ENCODE measurements around the gene ASTN2. TPM values are rescaled to one million over a fixed set of nuclear protein-coding genes. Genes with fewer than 3 reads are reported as not detected.

Gene ASTN2
- 1 to 10 TPM; 3.1 to 4.9 TPM for total RNA-seq
- long read RNA-seq, partial matches to known transcripts = 3 of 10 reads
- long read RNA-seq, other reads (novel, unspliced or antisense) = 7 of 10 reads

GRCh38 chr9:117414906-117415331 is at the start of gene ASTN2:
ASTN2 (minus strand) TSS chr9:117415057; CDS start chr9:117414938, 119 bp downstream.
- ATAC-seq (peak; percentile 24), DNase-seq (peak in 1 of 2 donors; percentile 7)
- intact Hi-C loops (cut with DNase I, micrococcal nuclease) = no loop called here

- DNase-seq (no peak), ATAC-seq (no peak)
- intact Hi-C loops (cut with DNase I, micrococcal nuclease) = no loop called here
Measured at GRCh38 chr9:117462861-117463260, 48.0 kb upstream of the ASTN2 start.

GRCh38 chr9:117461386-117461785 is 46.5 kb upstream of the ASTN2 start:
- no peak for ATAC-seq
- no peak for DNase-seq
- intact Hi-C loops (cut with DNase I, micrococcal nuclease) = no loop called here

DNA sequence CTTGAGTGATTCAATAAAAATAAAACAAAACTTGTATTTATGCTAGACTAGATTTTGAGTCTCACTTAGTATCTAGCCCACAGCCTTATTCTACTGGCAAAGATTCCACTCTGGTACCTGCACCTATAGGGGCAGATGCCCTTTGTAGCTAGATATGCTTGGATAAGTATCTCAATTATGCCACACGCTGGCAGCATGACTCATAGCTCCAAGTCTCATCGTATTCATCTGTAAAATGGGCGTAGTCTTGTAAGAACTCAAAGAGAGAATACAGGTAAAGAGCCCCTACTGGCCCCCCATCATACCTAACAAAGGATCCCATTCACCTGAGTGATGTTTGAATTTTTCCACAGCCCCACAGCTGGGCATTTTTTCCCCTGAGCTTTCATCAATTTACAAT is 45.9 kb upstream of the ASTN2 start:
- DNase-seq = no peak
- intact Hi-C loops (cut with DNase I, micrococcal nuclease) = no loop called here
- ATAC-seq = no peak

DNA sequence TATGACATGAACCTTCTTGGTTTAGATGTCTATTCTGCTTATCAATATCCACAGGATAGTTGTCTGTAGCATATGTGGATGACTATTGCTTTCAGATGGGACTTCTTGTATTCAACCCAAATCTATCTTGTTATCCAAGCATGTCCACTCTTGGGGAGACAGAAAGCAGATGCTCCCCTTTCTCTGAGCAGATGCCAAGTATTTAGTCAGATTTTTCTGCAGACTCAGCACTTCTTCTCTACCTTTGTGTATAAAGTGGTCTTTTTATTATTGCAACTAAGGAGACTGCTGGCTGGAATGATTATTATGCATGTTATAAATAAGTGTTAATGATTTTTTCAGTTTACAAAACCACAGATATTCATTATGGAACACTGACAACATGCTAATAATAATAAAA is 45.1 kb upstream of the ASTN2 start:
- intact Hi-C loops (cut with DNase I, micrococcal nuclease) = no loop called here
- ATAC-seq = no peak
- DNase-seq = no peak

DNA sequence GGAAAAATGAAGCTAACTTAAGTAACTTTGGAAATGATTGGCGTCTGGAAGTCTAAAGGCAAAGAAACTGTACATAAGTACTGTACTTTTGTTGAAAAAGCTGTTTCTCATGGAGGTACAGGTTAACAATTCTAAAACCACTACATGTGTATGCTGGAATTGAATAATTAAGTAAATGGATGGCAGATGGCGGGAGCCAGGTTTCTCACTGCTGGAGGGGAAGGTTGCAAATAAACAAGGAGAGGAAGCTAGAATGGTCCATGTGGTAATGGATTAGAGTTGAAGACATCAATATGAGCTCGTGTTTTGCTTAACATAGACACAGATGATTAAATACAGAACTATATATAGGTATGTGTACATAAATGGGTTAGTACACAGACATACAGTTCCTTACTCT is 43.2 kb upstream of the ASTN2 start:
- intact Hi-C loops (cut with DNase I, micrococcal nuclease) = no loop called here
- no peak for ATAC-seq
- DNase-seq = no peak

GRCh38 chr9:117454711-117455110 is 39.9 kb upstream of the ASTN2 start:
- DNase-seq = no peak

GRCh38 chr9:117453737-117454136 is 38.9 kb upstream of the ASTN2 start:
- DNase-seq = no peak
- ATAC-seq = no peak
- intact Hi-C loops (cut with DNase I, micrococcal nuclease) = no loop called here

More at GRCh38 chr9:117454711-117455110, 39.9 kb upstream of the ASTN2 start:
- intact Hi-C loops (cut with DNase I, micrococcal nuclease) = no loop called here
- no peak for ATAC-seq

DNA sequence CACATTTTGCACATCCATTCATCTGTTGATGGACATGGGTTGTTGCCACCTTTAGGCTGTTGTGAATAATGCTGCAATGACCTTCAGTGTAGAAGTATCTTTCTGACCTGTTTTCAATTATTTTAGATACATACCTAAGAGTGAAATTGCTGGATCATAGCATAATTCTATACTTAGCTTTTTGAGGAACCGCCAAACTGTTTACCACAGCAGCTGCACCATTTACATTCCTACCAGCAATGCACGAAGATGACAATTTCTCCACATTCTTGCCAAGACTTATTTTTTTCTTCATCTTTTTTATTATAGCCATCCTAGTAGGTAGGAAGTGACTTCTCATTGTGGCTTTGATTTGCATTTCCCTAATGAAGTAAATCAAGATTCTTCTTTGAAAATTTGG is 36.5 kb upstream of the ASTN2 start:
- intact Hi-C loops (cut with DNase I, micrococcal nuclease) = no loop called here
- ATAC-seq (no peak), DNase-seq (no peak)

DNA sequence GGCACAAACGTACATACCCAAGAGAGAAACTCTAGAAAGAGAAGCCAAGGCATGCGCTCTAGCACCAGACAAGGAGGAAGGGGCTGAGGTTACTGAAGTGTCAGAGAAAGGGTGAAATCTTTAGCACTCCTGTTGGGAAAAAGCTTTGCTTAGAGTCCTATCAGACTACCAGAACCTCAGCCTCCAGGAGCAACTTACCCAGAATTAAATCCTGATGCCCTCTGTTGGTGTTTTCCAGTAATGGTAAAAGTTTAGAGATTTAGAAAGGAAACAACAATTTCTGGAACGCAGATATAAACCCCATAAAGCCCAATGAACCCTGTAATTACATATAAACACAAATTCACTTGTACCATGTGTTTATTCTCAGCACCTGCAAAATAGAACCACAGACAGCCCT is 33.2 kb upstream of the ASTN2 start:
- intact Hi-C loops (cut with DNase I, micrococcal nuclease) = no loop called here
- ATAC-seq = no peak
- DNase-seq = no peak

DNA sequence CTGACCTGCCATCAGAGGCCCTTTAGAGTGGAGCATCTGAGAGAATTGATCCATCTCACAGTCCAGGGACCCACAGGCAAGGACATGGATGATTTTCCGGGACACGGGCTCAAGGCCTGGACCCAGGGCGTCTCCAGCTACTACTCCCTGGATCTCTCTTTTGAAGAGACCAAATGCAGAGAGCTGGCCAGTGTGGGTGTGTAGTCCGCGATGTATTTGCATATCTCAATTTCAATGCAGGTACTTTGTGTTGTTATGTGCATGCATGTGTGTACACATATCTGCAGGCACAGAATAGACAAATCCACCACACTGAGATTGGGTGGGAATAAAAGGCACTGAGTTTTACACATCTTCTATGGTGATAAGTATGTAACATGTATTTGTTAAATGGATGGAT is 30.8 kb upstream of the ASTN2 start:
- DNase-seq (no peak), ATAC-seq (no peak)
- intact Hi-C loops (cut with DNase I, micrococcal nuclease) = no loop called here

- no peak for ATAC-seq
- DNase-seq = no peak
- intact Hi-C loops (cut with DNase I, micrococcal nuclease) = no loop called here
Measured at GRCh38 chr9:117444501-117444900, 29.6 kb upstream of the ASTN2 start.

DNA sequence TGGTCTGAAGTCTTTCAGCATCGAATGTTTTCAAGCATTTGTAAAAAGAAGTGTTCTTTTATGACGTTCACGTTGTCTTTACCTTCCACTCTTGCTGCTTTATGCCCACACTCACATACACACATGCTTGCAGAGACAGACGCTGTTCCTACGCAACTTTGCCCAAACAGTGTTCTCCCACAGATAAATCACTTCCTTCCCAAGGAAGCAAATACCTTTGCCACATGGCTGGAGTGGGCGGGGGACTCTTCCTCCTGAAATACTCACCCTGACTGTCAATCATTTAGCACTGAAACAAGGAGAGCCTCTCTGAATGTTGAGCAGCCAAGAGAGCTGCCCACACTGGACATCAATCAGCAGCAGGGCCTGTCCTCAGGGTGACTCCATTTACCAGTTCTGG is 22.4 kb upstream of the ASTN2 start:
- no peak for ATAC-seq
- intact Hi-C loops (cut with DNase I, micrococcal nuclease) = no loop called here
- DNase-seq = no peak

DNA sequence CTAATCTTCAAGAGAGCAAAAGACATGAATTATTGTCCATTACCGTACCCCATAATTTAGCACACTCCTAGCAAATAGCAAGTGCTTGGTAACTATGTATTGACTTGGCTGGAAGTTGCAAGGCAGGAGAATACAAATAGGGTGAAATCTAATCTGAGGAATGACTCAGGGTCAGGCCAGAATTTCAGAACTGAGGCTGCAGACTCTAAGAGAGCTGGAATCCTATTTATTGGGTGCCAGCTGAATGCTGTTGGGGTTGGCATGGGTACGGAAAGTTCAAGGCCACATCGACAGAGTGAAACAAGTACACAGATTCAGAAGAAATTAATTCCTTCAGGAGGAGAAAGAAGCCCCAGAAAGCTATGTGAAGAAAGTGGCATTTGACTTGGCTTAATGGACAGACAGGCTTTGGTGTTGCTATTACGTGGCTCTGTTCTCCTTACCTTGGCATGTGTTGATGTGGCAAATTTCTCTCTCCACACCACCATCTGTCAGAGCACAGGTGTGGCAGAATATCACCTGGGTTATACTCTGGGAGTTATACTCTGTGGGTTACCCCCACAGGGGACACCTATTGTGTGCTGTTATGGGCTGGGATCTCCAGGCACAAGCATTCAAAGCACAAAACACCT is 20.9 kb upstream of the ASTN2 start:
- ATAC-seq (no peak), DNase-seq (no peak)
- intact Hi-C loops (cut with DNase I, micrococcal nuclease) = no loop called here

DNA sequence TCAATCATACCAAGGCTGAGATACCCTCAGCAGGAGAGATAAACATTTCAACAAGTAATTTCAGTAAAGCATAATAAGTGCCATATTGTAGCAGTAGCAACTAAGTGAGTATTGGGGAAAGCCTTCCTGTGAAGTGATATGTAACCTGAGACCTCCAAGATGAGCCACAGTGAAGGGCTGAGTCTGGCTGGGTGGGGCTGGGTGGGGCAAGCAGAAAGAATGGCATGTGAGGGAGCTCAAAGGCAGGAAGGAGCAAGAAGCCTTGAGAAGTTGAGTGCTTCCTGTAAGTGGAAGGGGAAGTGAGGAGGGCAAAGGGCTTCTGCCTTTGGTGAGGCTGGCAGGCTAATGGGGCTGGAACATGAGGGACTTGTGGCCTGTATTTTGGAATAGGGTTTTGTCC is 19.7 kb upstream of the ASTN2 start:
- intact Hi-C loops (cut with DNase I, micrococcal nuclease) = no loop called here
- no peak for ATAC-seq
- no peak for DNase-seq

- intact Hi-C loops (cut with DNase I, micrococcal nuclease) = no loop called here
- ATAC-seq = no peak
- DNase-seq = no peak
Measured at GRCh38 chr9:117430813-117431212, 16.0 kb upstream of the ASTN2 start.

DNA sequence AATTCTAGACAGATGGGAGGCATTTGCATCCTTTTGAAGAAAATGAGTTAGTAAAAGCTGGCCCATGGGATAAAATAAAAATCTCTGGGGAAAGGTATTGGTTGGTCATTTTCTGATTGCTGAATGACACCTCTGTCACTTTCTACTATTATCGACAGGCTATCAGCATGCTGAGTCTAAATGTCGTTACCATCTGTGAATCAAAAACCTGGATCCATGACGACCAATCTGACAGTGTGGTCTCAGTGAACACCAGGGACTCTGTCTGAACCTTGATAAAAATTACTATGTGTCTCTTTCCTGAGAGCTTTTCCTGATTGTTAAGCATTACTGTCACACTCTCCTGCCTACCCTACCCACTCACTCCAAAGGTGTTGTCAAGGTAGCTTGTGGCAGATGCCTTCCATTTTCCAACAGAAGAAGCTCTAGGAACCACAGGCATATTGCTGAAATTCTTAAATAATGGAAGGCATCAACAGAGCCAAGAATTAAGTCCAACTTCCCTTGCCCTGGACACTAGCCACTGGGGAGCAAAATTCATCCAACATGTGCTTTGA is 12.6 kb upstream of the ASTN2 start:
- DNase-seq (no peak), ATAC-seq (no peak)
- intact Hi-C loops (cut with DNase I, micrococcal nuclease) = no loop called here

GRCh38 chr9:117425566-117425965 is 10.7 kb upstream of the ASTN2 start:
- no peak for DNase-seq
- no peak for ATAC-seq
- intact Hi-C loops (cut with DNase I, micrococcal nuclease) = no loop called here

GRCh38 chr9:117424291-117424690 is 9.4 kb upstream of the ASTN2 start:
- ATAC-seq (no peak), DNase-seq (no peak)
- intact Hi-C loops (cut with DNase I, micrococcal nuclease) = no loop called here

DNA sequence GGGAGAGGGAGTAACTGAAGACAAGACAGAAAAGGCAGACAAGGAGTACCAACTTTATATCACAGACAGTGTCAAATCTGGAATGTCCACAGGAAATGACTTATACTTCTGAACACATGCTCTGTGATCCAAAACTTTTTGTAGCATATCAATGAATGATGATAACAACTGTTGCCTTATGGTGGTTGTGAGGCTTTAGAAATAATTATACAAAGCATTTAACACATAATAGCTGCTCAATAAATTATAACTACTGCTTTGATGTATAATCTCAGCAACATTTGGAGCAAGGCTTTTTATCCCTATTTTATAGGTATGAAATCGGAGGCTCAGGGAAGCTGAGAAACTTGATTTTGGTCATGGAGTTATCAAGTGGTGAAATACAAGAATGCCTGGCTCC is 3.3 kb upstream of the ASTN2 start:
- DNase-seq (no peak), ATAC-seq (no peak)
- intact Hi-C loops (cut with DNase I, micrococcal nuclease) = no loop called here

GRCh38 chr9:117416856-117417255 is 2.0 kb upstream of the ASTN2 start:
- DNase-seq (no peak), ATAC-seq (no peak)
- intact Hi-C loops (cut with DNase I, micrococcal nuclease) = no loop called here
